OCI-LY3 (cell line): ENCODE results near the gene DDX24.
"Not testable (repeated sequence)": the region's sequence is repeated elsewhere in the genome, so short reads cannot be mapped to it uniquely, and the experiment has no call there.

ENCODE experiments used
- EZH2phosphoT487 ChIP-seq: fragments of 200-600 bp; shearing (Covaris generic); IDR thresholded peaks from 2 replicates; pipeline ENCODE4 v1.6.1; 2018; ENCODE audit warnings: antibody characterized with exemption, mixed run types, low read depth
- TF ChIP-seq, protein P1 (sequence below): fragments of 200-600, 300-600 bp; sonication (generic); IDR thresholded peaks from 2 replicates; pipeline ENCODE4 v1.5.1; 2014; ENCODE audit warnings: antibody characterized with exemption, low read length, low read depth

DNA sequence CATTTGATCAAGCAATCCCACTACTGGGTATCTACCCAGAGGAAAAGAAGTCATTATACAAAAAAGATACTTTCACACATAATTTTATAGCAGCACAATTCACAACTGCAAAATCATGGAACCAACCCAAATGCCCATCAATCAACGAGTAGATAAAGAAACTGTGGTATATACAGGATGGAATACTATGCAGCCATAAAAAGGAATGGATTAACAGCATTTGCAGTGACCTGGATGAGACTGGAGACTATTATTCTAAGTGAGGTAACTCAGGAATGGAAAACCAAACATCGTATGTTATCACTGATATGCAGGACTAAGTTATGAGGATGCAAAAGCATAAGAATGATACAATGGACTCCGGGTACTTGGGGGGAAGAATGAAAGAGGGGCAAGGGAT lies 8.9 kb downstream of the DDX24 start:
- TF ChIP-seq, protein P1, sequence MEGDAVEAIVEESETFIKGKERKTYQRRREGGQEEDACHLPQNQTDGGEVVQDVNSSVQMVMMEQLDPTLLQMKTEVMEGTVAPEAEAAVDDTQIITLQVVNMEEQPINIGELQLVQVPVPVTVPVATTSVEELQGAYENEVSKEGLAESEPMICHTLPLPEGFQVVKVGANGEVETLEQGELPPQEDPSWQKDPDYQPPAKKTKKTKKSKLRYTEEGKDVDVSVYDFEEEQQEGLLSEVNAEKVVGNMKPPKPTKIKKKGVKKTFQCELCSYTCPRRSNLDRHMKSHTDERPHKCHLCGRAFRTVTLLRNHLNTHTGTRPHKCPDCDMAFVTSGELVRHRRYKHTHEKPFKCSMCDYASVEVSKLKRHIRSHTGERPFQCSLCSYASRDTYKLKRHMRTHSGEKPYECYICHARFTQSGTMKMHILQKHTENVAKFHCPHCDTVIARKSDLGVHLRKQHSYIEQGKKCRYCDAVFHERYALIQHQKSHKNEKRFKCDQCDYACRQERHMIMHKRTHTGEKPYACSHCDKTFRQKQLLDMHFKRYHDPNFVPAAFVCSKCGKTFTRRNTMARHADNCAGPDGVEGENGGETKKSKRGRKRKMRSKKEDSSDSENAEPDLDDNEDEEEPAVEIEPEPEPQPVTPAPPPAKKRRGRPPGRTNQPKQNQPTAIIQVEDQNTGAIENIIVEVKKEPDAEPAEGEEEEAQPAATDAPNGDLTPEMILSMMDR: not testable (repeated sequence)
- TF ChIP-seq EZH2phosphoT487: not testable (repeated sequence)
